AG04449 (cell line): ENCODE measurements around the gene ASXL2.

ENCODE experiments used
- CTCF ChIA-PET: fragments of 350-600 bp; formaldehyde crosslinking; extraction: SDS; loops from one replicate; lab custom pipeline; 2021; ENCODE audit warnings: antibody characterized with exemption; lab: Yijun Ruan, JAX
- POLR2A ChIA-PET: fragments of 400-600, 350-600 bp; formaldehyde crosslinking; extraction: SDS; loops from one replicate; lab custom pipeline; 2020; ENCODE audit warnings: antibody characterized with exemption, inconsistent platforms; lab: Yijun Ruan, JAX
- DNase-seq: peaks from one replicate; pipeline ENCODE4 v3.0.0-alpha.2; 2010; ENCODE audit warnings: low read depth, low spot score
- H3K4me3 ChIP-seq: 2 replicates; pipeline ENCODE4 v1.5.1; 2011; ENCODE audit warnings: low read depth, mild to moderate bottlenecking, control low read depth, low read length
- CTCF ChIP-seq: IDR thresholded peaks from one replicate; pipeline ENCODE4 v1.5.1; 2011; ENCODE audit warnings: mild to moderate bottlenecking, moderate library complexity, low read length, control low read depth, inconsistent platforms; ENCODE audit not compliant: insufficient read depth; ENCODE audit errors: missing control alignments

The ASXL2 gene

GRCh38 chr2:25742501-25742900, 135.8 kb downstream of the ASXL2 start:
- POLR2A ChIA-PET: no interaction called here
- H3K4me3 ChIP-seq: no peak overlapping the region
- CTCF ChIA-PET: interaction anchor here (1.1 kb wide), 1 partner anchor 44 kb away, joined by 3 read pairs; no protein-coding TSS in a partner anchor
- DNase-seq: no peak
- no peak for TF ChIP-seq CTCF

- POLR2A ChIA-PET: no interaction called here
- DNase-seq: peak; percentile 9
- CTCF ChIA-PET: interaction anchor here (1.6 kb wide), 1 partner anchor 9 kb away, joined by 4 read pairs; no protein-coding TSS in a partner anchor
- no peak overlapping the region for H3K4me3 ChIP-seq
- no peak for TF ChIP-seq CTCF
Measured at GRCh38 chr2:25740810-25741381, 137.4 kb downstream of the ASXL2 start.

GRCh38 chr2:25738383-25739343, 139.6 kb downstream of the ASXL2 start:
- CTCF ChIA-PET: interaction anchor here (0.7 to 1.7 kb wide), 4 partner anchors 12 to 132 kb away, joined by 3 to 5 read pairs (median 4); no protein-coding TSS in a partner anchor
- POLR2A ChIA-PET: interaction anchor here (0.6 kb wide), 1 partner anchor 41 kb away, joined by 4 read pairs; no protein-coding TSS in a partner anchor

GRCh38 chr2:25736899-25737515, 141.3 kb downstream of the ASXL2 start:
- TF ChIP-seq CTCF: no peak
- CTCF ChIA-PET: no interaction called here
- POLR2A ChIA-PET: interaction anchor here (0.7 kb wide), 1 partner anchor 567 kb away, joined by 4 read pairs; no protein-coding TSS in a partner anchor
- H3K4me3 ChIP-seq: no peak overlapping the region
- DNase-seq: no peak

More at GRCh38 chr2:25738383-25739343, 139.6 kb downstream of the ASXL2 start:
- H3K4me3 ChIP-seq: no peak overlapping the region
- no peak for DNase-seq
- no peak for TF ChIP-seq CTCF

- no peak overlapping the region for H3K4me3 ChIP-seq
- ChIA-PET POLR2A (no interaction called here), CTCF (no interaction called here)
- no peak for DNase-seq
- TF ChIP-seq CTCF: no peak
Measured at GRCh38 chr2:25735835-25736234, 142.5 kb downstream of the ASXL2 start.
